HG02943 (cell line): ENCODE results near the gene TSPEAR.
"Not testable (repeated sequence)": the region's sequence is repeated elsewhere in the genome, so short reads cannot be mapped to it uniquely, and the experiment has no call there.

Experiments used
- ATAC-seq: cut with Tn5 transposase; IDR thresholded peaks from one replicate; pipeline ENCODE4 v1.9.1; 2021; ENCODE audit warnings: mild to moderate bottlenecking, low read depth, moderate library complexity; ENCODE audit not compliant: unreplicated experiment

The TSPEAR gene

GRCh38 chr21:44579056-44579832 lies 132.1 kb downstream of the TSPEAR start:
- ATAC-seq = no peak

GRCh38 chr21:44578371-44579055 lies 132.9 kb downstream of the TSPEAR start:
- ATAC-seq = no peak

GRCh38 chr21:44576025-44576420 lies 135.3 kb downstream of the TSPEAR start:
- ATAC-seq = no peak

- ATAC-seq = no peak
Observed at GRCh38 chr21:44575307-44576024, 135.9 kb downstream of the TSPEAR start.

GRCh38 chr21:44574457-44575306 lies 136.7 kb downstream of the TSPEAR start:
- no peak for ATAC-seq

- ATAC-seq = not testable (repeated sequence)
Observed at GRCh38 chr21:44573630-44574456, 137.5 kb downstream of the TSPEAR start, which contains the start of gene KRTAP10-4. KRTAP10-4 (plus strand) TSS chr21:44573729; CDS start chr21:44573759, 30 bp downstream.

- ATAC-seq = no peak
Observed at GRCh38 chr21:44572959-44573583, 138.3 kb downstream of the TSPEAR start.

GRCh38 chr21:44571844-44572782 lies 139.3 kb downstream of the TSPEAR start:
- no peak for ATAC-seq

GRCh38 chr21:44571296-44571695 lies 140.1 kb downstream of the TSPEAR start:
- ATAC-seq = no peak

- ATAC-seq = no peak
Observed at GRCh38 chr21:44569861-44570517, 141.4 kb downstream of the TSPEAR start.

GRCh38 chr21:44568667-44569556 lies 142.5 kb downstream of the TSPEAR start:
- ATAC-seq = no peak

- no peak for ATAC-seq
Observed at GRCh38 chr21:44568261-44568660, 143.1 kb downstream of the TSPEAR start.

- ATAC-seq = no peak
Observed at GRCh38 chr21:44567481-44568171, 143.7 kb downstream of the TSPEAR start.

GRCh38 chr21:44566403-44566802 lies 145.0 kb downstream of the TSPEAR start:
- no peak for ATAC-seq

GRCh38 chr21:44564886-44565598 lies 146.3 kb downstream of the TSPEAR start:
- ATAC-seq = no peak
